HepG2 (cell line): ENCODE data around the gene CNKSR3. TPM values are rescaled to one million over a fixed set of nuclear protein-coding genes. Genes with fewer than 3 reads are reported as not detected.

ENCODE experiments used
- ATAC-seq: fragments of 200-7000 bp; cut with Tn5 transposase; 3 replicates; pipeline ENCODE4 v1.9.1; 2020; ENCODE audit warnings: mild to moderate bottlenecking, moderate library complexity
- BruUV-seq: library from RNA; stranded (reverse); fragments of 400-500 nt; replicated peaks from 2 replicates; lab custom pipeline; 2021; lab: Mats Ljungman, UMichigan
- CTCF ChIA-PET: fragments of 300-600 bp; formaldehyde crosslinking; extraction: SDS; loops from one replicate; lab custom pipeline; 2021; ENCODE audit warnings: low total read pairs, inconsistent platforms, low intra/inter-chr PET ratio; lab: Yijun Ruan, JAX
- POLR2A ChIA-PET: fragments of 350-600 bp; sonication (Branson Sonifier 250); formaldehyde crosslinking; loops from one replicate; lab custom pipeline; 2020; ENCODE audit warnings: antibody characterized with exemption, inconsistent platforms; lab: Yijun Ruan, JAX
- DNase-seq: peaks from one replicate; pipeline ENCODE4 v3.0.0-alpha.2; 2015; ENCODE audit warnings: low spot score
- FAIRE-seq: peaks from 3 replicates; lab custom pipeline; 2011; peaks lifted over from hg19 to GRCh38; lab: Jason Lieb, UNC
- H2AFZ ChIP-seq: one replicate; pipeline ENCODE4 v1.6.1; 2011; ENCODE audit warnings: low read length, inconsistent platforms
- H3K27ac ChIP-seq: fragments of 300-600 bp; 3 replicates; pipeline ENCODE4 v1.8.0; 2011; ENCODE audit warnings: mixed run types, mild to moderate bottlenecking, mixed read lengths, low read length, inconsistent platforms; ENCODE audit not compliant: insufficient read depth; ENCODE audit errors: extremely low read length
- H3K27me3 ChIP-seq, 2 experiments: fragments of 200-600 bp in 1 of 2; 2 replicates in 1 of 2; 3 replicates in 1 of 2; pipeline versions ENCODE4 v1.6.0 to v1.8.0; 2011; ENCODE audit warnings: low read length in 2 of 2, mild to moderate bottlenecking in 2 of 2, moderate library complexity in 2 of 2, inconsistent platforms in 1 of 2; ENCODE audit not compliant: insufficient read depth in 2 of 2, control insufficient read depth in 1 of 2
- H3K36me3 ChIP-seq, 2 experiments: fragments of 200-600 bp in 1 of 2; replicated peaks in 1 of 2; 2 replicates in 1 of 2; 3 replicates in 1 of 2; pipeline versions ENCODE4 v1.5.1 to v1.8.0; 2011; ENCODE audit warnings: low read length in 2 of 2, inconsistent platforms in 1 of 2; ENCODE audit not compliant: insufficient read depth in 2 of 2, control insufficient read depth in 1 of 2
- H3K4me1 ChIP-seq: 2 replicates; pipeline ENCODE4 v1.5.1; 2012; ENCODE audit warnings: low read length, inconsistent platforms; ENCODE audit not compliant: insufficient read depth
- H3K4me2 ChIP-seq: 2 replicates; pipeline ENCODE4 v1.6.0; 2011; ENCODE audit warnings: low read depth, low read length, inconsistent platforms
- H3K4me3 ChIP-seq, 3 experiments: fragments of 200-600 bp in 1 of 3; sonication (generic), shearing (Covaris generic) in 1 of 3; replicated peaks in 1 of 3; 2 replicates each; pipeline ENCODE4 v1.5.1; 2011 to 2016; ENCODE audit warnings: low read length in 3 of 3, inconsistent platforms in 2 of 3, low read depth in 2 of 3, mild to moderate bottlenecking in 2 of 3, control low read depth in 1 of 3, mixed read lengths in 1 of 3; ENCODE audit not compliant: insufficient read depth in 1 of 3
- H3K79me2 ChIP-seq: one replicate; pipeline ENCODE4 v1.6.1; 2011; ENCODE audit warnings: low read length, inconsistent platforms; ENCODE audit not compliant: insufficient read depth
- H3K9ac ChIP-seq: 2 replicates; pipeline ENCODE4 v1.6.0; 2011; ENCODE audit warnings: mild to moderate bottlenecking, low read depth, low read length, inconsistent platforms; ENCODE audit not compliant: insufficient read depth
- H3K9me3 ChIP-seq: 2 replicates; pipeline ENCODE4 v1.5.1; 2012; ENCODE audit warnings: mild to moderate bottlenecking, low read length
- H4K20me1 ChIP-seq: 2 replicates; pipeline ENCODE4 v1.6.0; 2011; ENCODE audit warnings: inconsistent platforms, mild to moderate bottlenecking, low read length, moderate library complexity; ENCODE audit not compliant: insufficient read depth
- DNMT3B ChIP-seq: conservative IDR thresholded peaks from 2 replicates; pipeline ENCODE4 v1.6.1; 2016; ENCODE audit warnings: missing biosample characterization, control low read depth
- FOXA3 ChIP-seq: IDR thresholded peaks from 2 replicates; pipeline ENCODE4 v1.6.1; 2016; ENCODE audit warnings: missing genetic modification reagents, missing compliant biosample characterization
- HNRNPK ChIP-seq: fragments of 200-400 bp; formaldehyde crosslinking; IDR thresholded peaks from 2 replicates; pipeline ENCODE4 v1.6.1; 2018; ENCODE audit warnings: low read length, low read depth, moderate library complexity, mild to moderate bottlenecking; ENCODE audit not compliant: poor library complexity, severe bottlenecking
- MIER3 ChIP-seq: IDR thresholded peaks from 2 replicates; pipeline ENCODE4 v1.6.1; 2016; ENCODE audit warnings: missing compliant biosample characterization, borderline replicate concordance
- NR2F1 ChIP-seq, 2 experiments: fragments of 450-650 bp in 1 of 2; formaldehyde crosslinking in 1 of 2; IDR thresholded peaks; 2 replicates each; pipeline versions ENCODE4 v1.5.0 to v1.6.1; 2016 to 2020; ENCODE audit warnings: mild to moderate bottlenecking in 1 of 2, missing compliant biosample characterization in 1 of 2, missing genetic modification reagents in 1 of 2, moderate library complexity in 1 of 2
- PHF8 ChIP-seq: sonication (generic); formaldehyde crosslinking; IDR thresholded peaks from 2 replicates; pipeline ENCODE4 v1.5.0; 2020; ENCODE audit warnings: missing genetic modification reagents
- RAD51 ChIP-seq: fragments of 450-650 bp; IDR thresholded peaks from 2 replicates; pipeline ENCODE4 v1.6.1; 2016; ENCODE audit warnings: borderline replicate concordance
- TP53 ChIP-seq: sonication (generic); formaldehyde crosslinking; conservative IDR thresholded peaks from 2 replicates; pipeline ENCODE4 v1.4.0; 2020; ENCODE audit warnings: missing genetic modification reagents
- ZNF446 ChIP-seq: sonication (generic); formaldehyde crosslinking; IDR thresholded peaks from 2 replicates; pipeline ENCODE4 v1.5.0; 2020; ENCODE audit warnings: mild to moderate bottlenecking, missing genetic modification reagents
- ZNF451 ChIP-seq: sonication (generic); formaldehyde crosslinking; IDR thresholded peaks from 2 replicates; pipeline ENCODE4 v1.5.0; 2020; ENCODE audit warnings: mild to moderate bottlenecking, missing genetic modification reagents
- WGBS: methylation state at CpG from one replicate; pipeline ENCODE4 v1.1.6; 2017; ENCODE audit warnings: low lambda C conversion rate; 5-methylcytosine and 5-hydroxymethylcytosine counted together
- in situ Hi-C: cut with HindIII; loops from 2 replicates; pipeline ENCODE4 v1.10.0; 2017; ENCODE audit warnings: low pct_unique_long_range_greater_than_20kb; ENCODE audit not compliant: extremely low pct_ligation_motif_present
- intact Hi-C: fragments of 100-400 bp; cut with micrococcal nuclease; formaldehyde crosslinking; loops from one replicate; pipeline ENCODE4 v1.10.0; 2022; ENCODE audit not compliant: unreplicated experiment
- polyA plus RNA-seq, 8 experiments: library from polyadenylated mRNA; depleted of rRNA in 3 of 8; stranded (reverse) in 7 of 8; unstranded in 1 of 8; fragments of >200 nt; fragmentation: Illumina TruSeq in 4 of 8; extraction: Trizol in 4 of 8; gene quantifications; 2 replicates each; pipeline versions ENCODE4 v1.2.1 to v1.2.3, GENCODE V29; 2011 to 2016; ENCODE audit warnings: low read depth in 4 of 8, missing spikeins in 1 of 8, mixed read lengths in 1 of 8; ENCODE audit not compliant: insufficient read depth in 1 of 8
- total RNA-seq, 5 experiments: library from RNA; depleted of rRNA; stranded (reverse); fragments of >200 nt; fragmentation: Illumina TruSeq; extraction: Trizol; gene quantifications; 2 replicates each; pipeline ENCODE4 v1.2.3, GENCODE V29; 2016; ENCODE audit warnings: low read depth in 1 of 5

CNKSR3 gene
- total and polyA plus RNA-seq, 2 of the 13 experiments (the other 11 are each of a cell fraction or from before 2014, with no cell fraction given) = 9.2 to 38.6 TPM

GRCh38 chr6:154518396-154518795 is 7.9 kb upstream of the CNKSR3 start:
- no peaks in the 10 kb centered on the region for H3K27me3 ChIP-seq
- no peak for DNase-seq
- CTCF ChIA-PET = no interaction called here
- H3K36me3 ChIP-seq = no peaks in the 10 kb centered on the region
- no peaks in the 10 kb centered on the region for H3K79me2 ChIP-seq
- no peak overlapping the region for H3K9ac ChIP-seq
- BruUV-seq = no TSS peak
- no peak overlapping the region for H3K27ac ChIP-seq
- no peak overlapping the region for H3K4me3 ChIP-seq
- H3K4me2 ChIP-seq = no peak overlapping the region
- TF ChIP-seq HNRNPK (peak; percentile 21), PHF8 (no peak)
- ATAC-seq = no peak
- FAIRE-seq = no peak
- WGBS = 61% methylated on average over 6 of the region's 6 CpGs
- H3K4me1 ChIP-seq = peaks cover 11% of the 10 kb centered on the region
- POLR2A ChIA-PET = no interaction called here
- in situ Hi-C loops = loop anchor here (25.0 kb wide), 1 partner anchor 356 kb away; no protein-coding TSS in a partner anchor
- H3K9me3 ChIP-seq = no peaks in the 10 kb centered on the region
- no peaks in the 10 kb centered on the region for H4K20me1 ChIP-seq
- no peak overlapping the region for H2AFZ ChIP-seq
- intact Hi-C loops = no loop called here

- WGBS = 81% methylated on average over 5 of the region's 5 CpGs
- ATAC-seq (no peak), FAIRE-seq (no peak), DNase-seq (no peak)
- in situ Hi-C loops = loop anchor here (25.0 kb wide), 1 partner anchor 354 kb away; no protein-coding TSS in a partner anchor
- TF ChIP-seq RAD51 (no peak), NR2F1 (CRISPR knock-in tag; IDR thresholded peaks at IDR 0.05) (no peak), TP53 (no peak), FOXA3 (CRISPR knock-in tag) (no peak), DNMT3B (CRISPR knock-in tag) (no peak), MIER3 (CRISPR knock-in tag) (no peak), ZNF446 (no peak), ZNF451 (CRISPR knock-in tag) (no peak)
- Histone ChIP-seq H2AFZ (no peak overlapping the region), H3K4me3 (no peak overlapping the region), H3K36me3 (no peaks in the 10 kb centered on the region), H4K20me1 (no peaks in the 10 kb centered on the region), H3K27ac (no peak overlapping the region), H3K4me2 (no peak overlapping the region), H3K9ac (no peak overlapping the region), H3K79me2 (no peaks in the 10 kb centered on the region), H3K27me3 (no peaks in the 10 kb centered on the region), H3K9me3 (no peaks in the 10 kb centered on the region), H3K4me1 (peaks cover 21% of the 10 kb centered on the region)
- BruUV-seq = no TSS peak
- ChIA-PET POLR2A (no interaction called here), CTCF (no interaction called here)
- intact Hi-C loops = no loop called here
These were observed 5.8 kb upstream of the CNKSR3 start for GRCh38 chr6:154516276-154516675.
